Subcutaneous abdominal adipose tissue (tissue), 5 donors: ENCODE measurements around the gene TECR.
A peak's percentile ranks its signal among the peaks of the same experiment; 100 is the strongest.
"Not testable (repeated sequence)": the region's sequence is repeated elsewhere in the genome, so short reads cannot be mapped to it uniquely, and the experiment has no call there.

Source experiments
- H3K27ac ChIP-seq: one replicate; pipeline ENCODE4 v1.7.0; 2013; ENCODE audit warnings: low read depth, mild to moderate bottlenecking, inconsistent platforms, low read length, moderate library complexity
- H3K27me3 ChIP-seq, 5 donors: one replicate each; pipeline ENCODE4 v1.7.0; 2013; ENCODE audit warnings: low read length in 5 of 5, inconsistent platforms in 1 of 5; ENCODE audit not compliant: control insufficient read depth in 5 of 5, insufficient read depth in 4 of 5
- H3K36me3 ChIP-seq, 5 donors: one replicate each; pipeline ENCODE4 v1.7.0; 2013; ENCODE audit warnings: low read length in 5 of 5; ENCODE audit not compliant: control insufficient read depth in 5 of 5, insufficient read depth in 5 of 5
- H3K4me1 ChIP-seq, 5 donors: one replicate each; pipeline ENCODE4 v1.7.0; 2013; ENCODE audit warnings: low read length in 5 of 5, mild to moderate bottlenecking in 3 of 5, moderate library complexity in 1 of 5; ENCODE audit not compliant: control insufficient read depth in 5 of 5, insufficient read depth in 5 of 5
- H3K4me3 ChIP-seq, 5 donors: one replicate each; pipeline ENCODE4 v1.7.0; 2013; ENCODE audit warnings: low read length in 5 of 5, low read depth in 1 of 5
- H3K9ac ChIP-seq, 5 donors: one replicate each; pipeline ENCODE4 v1.7.0; 2013; ENCODE audit warnings: low read length in 5 of 5, mild to moderate bottlenecking in 4 of 5, moderate library complexity in 3 of 5
- H3K9me3 ChIP-seq, 5 donors: one replicate each; pipeline ENCODE4 v1.7.0; 2013; ENCODE audit warnings: low read length in 5 of 5; ENCODE audit not compliant: control insufficient read depth in 5 of 5
- donor health status: healthy.
- donor health status: healthy.
- donor health status: healthy.
- donor health status: healthy.
- donor health status: healthy.

Gene TECR

DNA sequence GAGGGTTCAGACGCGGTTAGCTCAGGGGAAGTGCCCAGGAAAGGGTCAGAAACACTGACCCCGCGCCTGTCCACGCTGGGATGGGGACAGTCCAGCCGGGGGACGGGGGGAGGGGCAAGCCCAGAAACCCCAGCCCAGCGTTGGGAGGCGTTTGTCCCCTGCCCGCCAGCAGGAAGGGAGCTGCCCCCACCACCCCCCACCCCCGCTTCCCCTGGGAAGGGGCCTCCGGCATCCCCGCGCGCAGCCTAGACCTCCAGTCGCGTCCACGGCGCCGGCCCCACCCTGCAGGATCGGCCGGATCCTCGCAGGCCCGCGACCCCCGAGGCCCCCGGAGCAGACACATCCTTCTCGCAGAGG is 33.7 kb upstream of the TECR start:
- Histone ChIP-seq H3K4me3 (peak overlapping the region; percentile 43 to 80 (median 72)), H3K4me1 (peaks cover 15 to 35% (median 34%) of the 10 kb centered on the region in 5 donors), H3K9ac (peak overlapping the region in 4 of 5 donors; percentile 44 to 79 (median 66)), H3K9me3 (no peaks in the 10 kb centered on the region), H3K27ac (no peak overlapping the region), H3K36me3 (peaks cover 0 to 13% (median 6%) of the 10 kb centered on the region in 5 donors), H3K27me3 (no peaks in the 10 kb centered on the region)

DNA sequence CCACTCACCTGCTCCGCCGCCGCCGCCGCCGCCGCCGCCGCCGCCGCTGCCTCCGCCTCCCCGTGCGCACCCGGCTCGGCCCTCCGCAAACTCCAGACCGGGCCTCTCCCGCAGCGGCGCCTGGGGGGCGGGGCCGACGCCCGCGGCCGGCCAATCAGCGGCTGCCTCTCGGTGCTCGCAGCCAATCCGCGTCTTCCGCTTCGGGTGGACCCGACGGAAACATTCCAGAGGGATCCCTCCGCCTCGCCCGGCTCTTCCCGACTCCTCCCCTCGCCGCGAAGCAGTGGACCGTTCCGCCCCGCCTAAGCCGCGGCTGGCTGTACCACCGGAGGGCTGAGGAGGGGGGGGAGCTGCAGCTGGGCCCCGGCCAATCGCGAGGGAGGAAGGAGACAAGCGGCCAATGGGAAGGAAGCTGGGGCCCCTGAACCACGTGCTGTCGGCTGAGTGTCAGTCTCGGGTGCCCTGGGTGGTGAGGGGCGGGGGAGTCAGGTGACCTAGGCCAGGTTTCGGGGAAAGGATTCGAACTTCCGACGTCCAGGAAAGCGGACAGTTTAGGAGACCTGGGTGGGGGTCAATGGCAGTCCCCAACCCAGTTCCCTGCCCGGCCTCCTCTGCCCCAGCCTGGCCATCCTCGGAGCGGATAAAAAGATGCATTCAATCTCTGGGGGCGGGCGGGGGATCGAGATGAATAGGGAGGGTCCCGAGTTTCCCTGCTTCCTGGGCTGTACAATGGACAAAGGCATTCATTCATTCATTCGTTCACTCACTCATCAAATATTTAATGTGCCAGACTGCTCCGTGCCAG is 33.2 kb upstream of the TECR start, which contains the start of gene GIPC1:
TSS of gene GIPC1 (minus strand) at position 99 of the 805 bp plus-strand sequence. CDS start 13,151 bp downstream, outside the sequence.
- Histone ChIP-seq H3K9ac (peak within 1 kb of the TSS; percentile 26 to 79 (median 66)), H3K27ac (peak within 1 kb of the TSS; percentile 88), H3K4me3 (peak within 1 kb of the TSS; percentile 43 to 80 (median 72)), H3K4me1 (peaks cover 15 to 35% (median 34%) of the 10 kb centered on the region in 5 donors), H3K9me3 (no peaks in the 10 kb centered on the region), H3K27me3 (no peaks in the 10 kb centered on the region), H3K36me3 (peaks cover 0 to 13% (median 6%) of the 10 kb centered on the region in 5 donors)

DNA sequence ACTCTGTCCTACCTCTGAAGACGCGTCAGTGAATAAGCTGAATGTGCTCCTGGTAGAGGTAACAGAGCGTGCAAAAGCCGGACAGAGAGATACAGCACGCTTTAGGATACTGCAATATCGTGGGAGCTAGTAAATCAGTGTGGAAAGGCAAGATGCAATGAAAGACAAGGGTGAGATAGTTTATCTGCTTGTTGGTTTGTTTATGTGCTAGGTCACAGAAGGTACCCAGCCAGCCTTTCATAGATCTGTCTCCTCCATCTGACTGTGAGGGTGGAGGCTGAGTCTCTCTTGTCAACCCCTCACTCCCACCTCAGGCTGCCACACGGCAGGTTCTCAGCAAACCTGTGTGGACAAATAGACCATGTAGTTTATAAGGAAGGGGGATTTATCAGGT is 32.6 kb upstream of the TECR start:
- peak overlapping the region in 4 of 5 donors; percentile 22 to 76 (median 52) for H3K4me3 ChIP-seq
- no peaks in the 10 kb centered on the region for H3K9me3 ChIP-seq
- peak overlapping the region; percentile 88 for H3K27ac ChIP-seq
- no peaks in the 10 kb centered on the region for H3K27me3 ChIP-seq
- H3K4me1 ChIP-seq: peaks cover 15 to 35% (median 34%) of the 10 kb centered on the region in 5 donors
- H3K9ac ChIP-seq: peak overlapping the region; percentile 1 to 58 (median 26)
- peaks cover 0 to 9% (median 3%) of the 10 kb centered on the region in 5 donors for H3K36me3 ChIP-seq

DNA sequence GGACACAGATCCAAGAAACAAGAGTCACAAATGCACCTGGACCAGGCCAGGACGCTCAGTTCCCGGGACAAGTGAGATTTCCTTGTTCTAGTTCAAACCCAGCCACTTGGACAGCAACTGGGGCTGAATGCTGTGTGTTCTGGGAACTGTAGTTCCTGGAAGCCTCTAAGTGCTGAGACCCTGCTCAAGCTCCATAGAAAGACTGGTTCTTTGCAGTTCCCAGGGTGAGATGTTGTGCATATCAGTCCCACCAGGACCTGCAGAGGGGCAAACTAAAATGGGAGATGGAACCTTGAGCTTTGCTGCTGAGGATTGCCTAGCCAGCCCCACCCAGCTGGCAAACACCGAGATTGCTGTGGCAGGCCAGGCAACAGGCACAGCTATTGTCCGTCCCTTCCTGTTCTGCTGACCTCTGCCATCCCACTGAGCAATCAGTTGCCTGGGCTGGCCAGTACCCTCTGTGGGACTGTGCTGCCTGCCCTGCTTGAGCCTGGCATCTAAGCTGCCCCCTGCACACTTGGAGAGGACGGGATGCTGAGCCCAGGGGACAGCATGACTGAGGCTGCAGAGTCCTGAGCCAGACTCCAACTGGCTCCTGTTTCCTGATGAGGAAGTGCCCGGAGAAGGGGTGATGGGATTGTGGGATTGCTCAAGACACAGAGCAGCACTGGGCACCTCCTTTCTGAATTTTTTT is 32.0 kb upstream of the TECR start:
- no peaks in the 10 kb centered on the region for H3K27me3 ChIP-seq
- peaks cover 0 to 6% (median 3%) of the 10 kb centered on the region in 5 donors for H3K36me3 ChIP-seq
- peak overlapping the region in 2 of 5 donors; percentile 25 to 41 for H3K9ac ChIP-seq
- peaks cover 15 to 39% (median 37%) of the 10 kb centered on the region in 5 donors for H3K4me1 ChIP-seq
- H3K27ac ChIP-seq: peak overlapping the region; percentile 88
- no peaks in the 10 kb centered on the region for H3K9me3 ChIP-seq
- peak overlapping the region in 2 of 5 donors; percentile 22 to 48 for H3K4me3 ChIP-seq

DNA sequence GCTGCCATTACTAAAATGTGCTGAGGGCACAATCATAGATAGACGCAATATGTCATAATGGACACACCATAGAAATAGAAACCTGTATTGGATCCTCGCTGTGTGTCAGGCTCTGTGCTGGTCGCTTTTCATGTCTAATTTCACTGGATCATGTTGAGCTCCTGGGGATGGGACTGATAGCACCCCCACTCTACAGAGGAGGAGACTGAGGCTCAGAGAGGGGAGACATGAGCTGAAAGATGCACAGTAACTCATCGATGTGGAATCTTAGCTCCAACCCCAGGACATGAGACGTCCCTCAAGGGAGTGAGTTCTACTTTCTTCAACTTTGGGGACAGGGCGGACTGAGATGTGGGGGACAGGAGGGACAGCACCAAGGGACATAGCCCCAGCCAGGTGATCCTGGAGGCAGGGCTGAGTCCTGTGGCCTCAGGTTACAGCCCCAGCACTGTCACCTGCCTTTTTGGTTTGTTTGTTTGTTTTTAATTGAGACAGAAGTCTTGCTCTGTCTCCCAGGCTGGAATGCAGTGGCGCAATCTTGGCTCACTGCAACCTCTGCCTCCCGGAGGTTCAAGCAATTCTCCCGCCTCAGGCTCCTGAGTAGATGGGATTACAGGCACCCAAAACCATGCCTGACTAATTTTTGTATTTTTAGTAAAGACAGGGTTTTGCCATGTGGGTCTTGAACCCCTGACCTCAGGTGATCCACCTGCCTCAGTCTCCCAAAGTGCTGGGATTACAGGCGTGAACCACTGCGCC is 26.9 kb upstream of the TECR start:
- Histone ChIP-seq H3K9me3 (no peaks in the 10 kb centered on the region), H3K4me1 (peaks cover 2 to 22% (median 17%) of the 10 kb centered on the region in 5 donors), H3K9ac (no peak overlapping the region), H3K27me3 (no peaks in the 10 kb centered on the region), H3K36me3 (no peaks in the 10 kb centered on the region), H3K27ac (no peak overlapping the region), H3K4me3 (no peak overlapping the region)

DNA sequence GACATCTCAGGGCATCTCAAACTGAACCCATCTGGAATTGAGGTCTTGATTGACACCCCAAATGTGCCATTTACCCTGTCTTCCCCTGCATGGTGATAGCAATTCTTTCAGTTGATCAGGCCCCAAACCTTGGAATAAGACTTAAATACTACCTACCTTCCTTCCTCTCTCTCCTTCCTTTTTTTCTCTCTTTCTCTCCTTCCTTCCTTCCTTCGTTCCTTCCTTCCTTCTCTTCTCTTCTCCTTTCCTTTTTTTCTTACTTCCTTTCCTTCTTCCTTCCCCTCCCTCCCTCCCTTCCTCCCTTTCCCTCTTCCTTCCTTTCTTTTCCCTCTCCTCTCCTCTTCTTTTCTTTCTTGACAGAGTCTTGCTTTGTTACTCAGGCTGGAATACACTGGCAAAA is 26.1 kb upstream of the TECR start:
- Histone ChIP-seq H3K27ac (no peak overlapping the region), H3K4me1 (peaks cover 0 to 15% (median 12%) of the 10 kb centered on the region in 5 donors), H3K9ac (no peak overlapping the region), H3K9me3 (no peaks in the 10 kb centered on the region), H3K27me3 (no peaks in the 10 kb centered on the region), H3K4me3 (no peak overlapping the region), H3K36me3 (no peaks in the 10 kb centered on the region)

DNA sequence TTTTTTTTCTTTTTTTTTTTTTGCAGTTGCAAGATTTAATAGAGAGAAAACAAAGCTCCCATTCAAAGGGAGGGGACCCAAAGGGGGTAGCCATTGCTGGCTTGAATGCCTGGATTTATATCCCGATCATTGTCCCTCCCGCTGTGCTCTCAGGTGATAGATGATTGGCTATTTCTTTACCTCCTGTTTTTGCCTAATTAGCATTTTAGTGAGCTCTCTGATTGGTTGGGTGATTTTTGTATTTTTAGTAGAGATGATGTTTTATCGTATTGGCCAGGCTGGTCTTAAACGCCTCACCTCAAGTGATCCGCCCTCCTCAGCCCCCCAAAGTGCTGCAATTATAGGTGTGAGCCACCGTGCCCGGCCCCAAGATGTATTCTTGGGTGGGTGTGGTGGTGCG is 24.8 kb upstream of the TECR start:
- not testable (repeated sequence) for H3K27me3 ChIP-seq, H3K36me3 ChIP-seq, H3K27ac ChIP-seq, H3K9ac ChIP-seq, H3K4me3 ChIP-seq, H3K9me3 ChIP-seq
- peaks cover 1 to 15% (median 12%) of the 10 kb centered on the region in 5 donors for H3K4me1 ChIP-seq

DNA sequence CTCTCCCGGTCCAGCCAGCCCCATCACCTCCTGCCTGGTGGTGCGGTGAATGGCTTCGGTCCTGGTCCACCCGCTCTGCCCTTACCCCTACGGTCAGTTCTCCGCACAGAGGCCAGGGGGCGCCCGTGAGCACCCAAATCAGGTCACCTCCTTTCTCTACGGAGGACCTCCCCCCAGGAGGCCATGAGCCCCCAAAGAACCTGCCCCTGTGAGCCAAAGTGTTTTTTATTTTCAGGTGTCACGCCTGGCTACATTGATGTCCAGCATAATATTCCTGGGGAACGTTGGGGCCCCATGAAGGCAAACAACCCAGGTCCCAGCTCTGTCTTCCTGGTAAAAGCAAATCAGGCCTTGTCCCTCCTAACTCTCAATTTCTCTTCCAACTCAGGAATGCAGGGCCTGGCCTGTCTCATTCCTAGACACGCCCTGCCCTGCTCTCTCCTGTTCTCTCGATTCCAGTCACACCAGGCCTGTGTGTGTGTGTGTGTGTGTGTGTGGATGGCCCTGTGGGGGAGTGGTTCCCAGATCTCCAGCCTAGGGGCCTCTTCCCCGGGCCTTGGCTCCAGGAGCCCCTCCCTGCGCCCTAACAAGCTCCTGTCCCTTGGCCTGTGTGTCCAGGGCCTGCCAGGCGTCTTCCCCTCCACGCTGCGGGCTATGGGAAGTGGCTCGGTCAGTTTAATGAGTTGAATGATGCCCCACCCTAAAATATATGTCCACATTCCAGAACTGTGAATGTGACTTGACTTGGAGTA is 23.7 kb upstream of the TECR start:
- H3K27ac ChIP-seq: peak overlapping the region; percentile 30
- H3K36me3 ChIP-seq: no peaks in the 10 kb centered on the region
- H3K4me3 ChIP-seq: no peak overlapping the region
- H3K4me1 ChIP-seq: peaks cover 2 to 23% (median 18%) of the 10 kb centered on the region in 5 donors
- H3K27me3 ChIP-seq: no peaks in the 10 kb centered on the region
- H3K9me3 ChIP-seq: no peaks in the 10 kb centered on the region
- no peak overlapping the region for H3K9ac ChIP-seq
